PC-3 (cell line): ENCODE measurements around the gene CDHR3. TPM values are rescaled to one million over a fixed set of nuclear protein-coding genes. Genes with fewer than 3 reads are reported as not detected.

Experiments
- ATAC-seq: fragments of 200-7000 bp; cut with Tn5 transposase; 2 replicates; pipeline ENCODE4 v1.9.1; 2020; ENCODE audit warnings: mild to moderate bottlenecking, moderate library complexity
- BruUV-seq: library from RNA; stranded (reverse); fragments of 400-500 nt; replicated peaks from 2 replicates; lab custom pipeline; 2021; lab: Mats Ljungman, UMichigan
- CTCF ChIA-PET: fragments of 300-600 bp; sonication (Branson Sonifier 250); formaldehyde crosslinking; loops from one replicate; lab custom pipeline; 2022; ENCODE audit warnings: antibody characterized with exemption; lab: Charles Lee
- POLR2A ChIA-PET: fragments of 300-600 bp; sonication (Branson Sonifier 250); formaldehyde crosslinking; loops from one replicate; lab custom pipeline; 2022; ENCODE audit warnings: antibody characterized with exemption; ENCODE audit not compliant: unreplicated experiment; lab: Charles Lee
- DNase-seq: peaks from one replicate; pipeline ENCODE4 v3.0.0-alpha.2; 2015
- H2AFZ ChIP-seq: fragments of 300-600 bp; sonication (generic); 2 replicates; pipeline ENCODE4 v1.6.0; 2016; ENCODE audit warnings: antibody characterized with exemption, low read length
- H3F3A ChIP-seq: fragments of 300-600 bp; sonication (generic); one replicate; pipeline ENCODE4 v1.6.0; 2017; ENCODE audit warnings: antibody characterized with exemption, low read length, control low read depth, mild to moderate bottlenecking; ENCODE audit not compliant: unreplicated experiment
- H3K27ac ChIP-seq: fragments of 300-600 bp; sonication (generic); 2 replicates; pipeline ENCODE4 v1.5.1; 2016; ENCODE audit warnings: mild to moderate bottlenecking, low read length
- H3K27me3 ChIP-seq: fragments of 300-600 bp; sonication (generic); 2 replicates; pipeline ENCODE4 v1.6.1; 2016; ENCODE audit warnings: low read length, mixed read lengths
- H3K36me3 ChIP-seq: fragments of 300-600 bp; sonication (generic); 2 replicates; pipeline ENCODE4 v1.6.1; 2016; ENCODE audit warnings: low read depth, mixed run types, low read length, mixed read lengths
- H3K4me1 ChIP-seq: fragments of 300-600 bp; sonication (generic); 2 replicates; pipeline ENCODE4 v1.5.1; 2016; ENCODE audit warnings: low read length; ENCODE audit not compliant: insufficient read depth
- H3K4me2 ChIP-seq: fragments of 300-600 bp; sonication (generic); 2 replicates; pipeline ENCODE4 v1.6.0; 2016; ENCODE audit warnings: low read length
- H3K4me3 ChIP-seq: fragments of 300-600 bp; sonication (generic); 2 replicates; pipeline ENCODE4 v1.5.1; 2016; ENCODE audit warnings: mild to moderate bottlenecking, low read length, mixed read lengths
- H3K79me2 ChIP-seq: fragments of 300-600 bp; sonication (generic); 2 replicates; pipeline ENCODE4 v1.6.1; 2017; ENCODE audit warnings: low read length, mixed read lengths
- H3K9ac ChIP-seq: fragments of 300-600 bp; sonication (generic); 2 replicates; pipeline ENCODE4 v1.6.0; 2016; ENCODE audit warnings: mild to moderate bottlenecking, low read length
- H3K9me2 ChIP-seq: fragments of 300-600 bp; sonication (generic); replicated peaks from 2 replicates; pipeline ENCODE4 v1.6.1; 2016; ENCODE audit warnings: mixed run types, low read length, mixed read lengths
- H3K9me3 ChIP-seq: fragments of 300-600 bp; sonication (generic); 2 replicates; pipeline ENCODE4 v1.6.1; 2016; ENCODE audit warnings: low read length, mixed read lengths
- H4K20me1 ChIP-seq: fragments of 300-600 bp; sonication (generic); 2 replicates; pipeline ENCODE4 v1.6.1; 2016; ENCODE audit warnings: low read length, mixed read lengths
- CTCF ChIP-seq: fragments of 300-600 bp; sonication (generic); conservative IDR thresholded peaks from 2 replicates; pipeline ENCODE4 v1.5.1; 2017; ENCODE audit warnings: antibody characterized with exemption, low read depth, mild to moderate bottlenecking, low read length
- EZH2 ChIP-seq: fragments of 300-600 bp; sonication (generic); IDR thresholded peaks from one replicate; pipeline ENCODE4 v1.6.1; 2017; ENCODE audit warnings: antibody characterized with exemption, mild to moderate bottlenecking, low read length; ENCODE audit not compliant: unreplicated experiment
- EZH2phosphoT487 ChIP-seq: fragments of 300-600 bp; sonication (generic); IDR thresholded peaks from 2 replicates; pipeline ENCODE4 v1.6.1; 2018; ENCODE audit warnings: mild to moderate bottlenecking, antibody characterized with exemption, low read length, borderline replicate concordance
- intact Hi-C: fragments of 100-400 bp; cut with micrococcal nuclease; formaldehyde crosslinking; loops from 2 replicates; pipeline ENCODE4 v1.9.0; 2023
- total RNA-seq: library from RNA; depleted of rRNA; stranded (reverse); fragments of >200 nt; gene quantifications from 2 replicates; pipeline ENCODE4 v1.2.3, GENCODE V29; 2014

Gene CDHR3
- total RNA-seq, 1 experiment from 2014 or later, result 9.8 TPM

GRCh38 chr7:105945848-105946247 lies 17.2 kb upstream of the CDHR3 start:
- Histone ChIP-seq H3F3A (no peaks in the 10 kb centered on the region), H3K4me1 (no peaks in the 10 kb centered on the region), H3K27me3 (no peaks in the 10 kb centered on the region), H3K79me2 (no peaks in the 10 kb centered on the region), H3K27ac (no peak overlapping the region), H3K9me3 (peaks cover under 1% of the 10 kb centered on the region; the same call in 1 of the 2 replicates), H3K9me2 (no peaks in the 10 kb centered on the region), H2AFZ (no peak overlapping the region), H4K20me1 (no peaks in the 10 kb centered on the region), H3K4me2 (no peak overlapping the region), H3K36me3 (no peaks in the 10 kb centered on the region), H3K4me3 (no peak overlapping the region), H3K9ac (no peak overlapping the region)
- TF ChIP-seq EZH2 (no peak), EZH2phosphoT487 (no peak), CTCF (no peak)
- DNase-seq, result no peak
- intact Hi-C loops, result no loop called here
- ChIA-PET POLR2A (no interaction called here), CTCF (no interaction called here)
- BruUV-seq, result no TSS peak
- no peak for ATAC-seq

- H3K4me1 ChIP-seq, result no peaks in the 10 kb centered on the region
- no peaks in the 10 kb centered on the region for H3F3A ChIP-seq
- no peak overlapping the region for H3K4me2 ChIP-seq
- DNase-seq, result no peak
- ATAC-seq, result no peak
- H3K9me2 ChIP-seq, result no peaks in the 10 kb centered on the region
- H4K20me1 ChIP-seq, result no peaks in the 10 kb centered on the region
- CTCF ChIA-PET, result no interaction called here
- no peaks in the 10 kb centered on the region for H3K36me3 ChIP-seq
- no peak for TF ChIP-seq EZH2
- TF ChIP-seq CTCF, result no peak
- TF ChIP-seq EZH2phosphoT487, result no peak
- BruUV-seq, result no TSS peak
- POLR2A ChIA-PET, result no interaction called here
- H3K79me2 ChIP-seq, result no peaks in the 10 kb centered on the region
- H3K27me3 ChIP-seq, result no peaks in the 10 kb centered on the region
- no peak overlapping the region for H3K27ac ChIP-seq
- H2AFZ ChIP-seq, result no peak overlapping the region
- intact Hi-C loops, result no loop called here
- peaks cover 12% of the 10 kb centered on the region for H3K9me3 ChIP-seq
- no peak overlapping the region for H3K9ac ChIP-seq
- H3K4me3 ChIP-seq, result no peak overlapping the region
Measured at GRCh38 chr7:105951597-105951996, 11.5 kb upstream of the CDHR3 start.

- Histone ChIP-seq H4K20me1 (no peaks in the 10 kb centered on the region), H3K9me3 (peaks cover 12% of the 10 kb centered on the region), H3K9me2 (no peaks in the 10 kb centered on the region), H2AFZ (no peak overlapping the region), H3K4me3 (no peak overlapping the region), H3K27me3 (no peaks in the 10 kb centered on the region), H3K27ac (no peak overlapping the region), H3K4me1 (no peaks in the 10 kb centered on the region), H3K4me2 (no peak overlapping the region), H3F3A (no peaks in the 10 kb centered on the region), H3K9ac (no peak overlapping the region), H3K36me3 (no peaks in the 10 kb centered on the region), H3K79me2 (no peaks in the 10 kb centered on the region)
- ChIA-PET CTCF (no interaction called here), POLR2A (no interaction called here)
- no peak for DNase-seq
- intact Hi-C loops, result no loop called here
- TF ChIP-seq EZH2phosphoT487, result no peak
- no TSS peak for BruUV-seq
- no peak for ATAC-seq
Measured at GRCh38 chr7:105952917-105953595, 10.0 kb upstream of the CDHR3 start.
